Thyroid gland (tissue), 4 donors: Measurements from ENCODE around the gene KIF13A.
"Not testable (repeated sequence)": the region's sequence is repeated elsewhere in the genome, so short reads cannot be mapped to it uniquely, and the experiment has no call there.

Experiments used
- POLR2A ChIP-seq, 2 donors: fragments of 450-650 bp; IDR thresholded peaks; one replicate each; pipeline ENCODE4 v1.6.1; 2017; ENCODE audit warnings: antibody characterized with exemption in 2 of 2, mild to moderate bottlenecking in 2 of 2, moderate library complexity in 1 of 2
- TF ChIP-seq, protein P1 (sequence below), 6 experiments: fragments of 200-600 bp in 3 of 6; fragments of 450-650 bp in 3 of 6; sonication (generic) in 3 of 6; IDR thresholded peaks; one replicate each; pipeline ENCODE4 v1.5.1; 2016 to 2019; ENCODE audit warnings: antibody characterized with exemption in 6 of 6, mild to moderate bottlenecking in 2 of 6, inconsistent platforms in 1 of 6, moderate library complexity in 1 of 6

DNA sequence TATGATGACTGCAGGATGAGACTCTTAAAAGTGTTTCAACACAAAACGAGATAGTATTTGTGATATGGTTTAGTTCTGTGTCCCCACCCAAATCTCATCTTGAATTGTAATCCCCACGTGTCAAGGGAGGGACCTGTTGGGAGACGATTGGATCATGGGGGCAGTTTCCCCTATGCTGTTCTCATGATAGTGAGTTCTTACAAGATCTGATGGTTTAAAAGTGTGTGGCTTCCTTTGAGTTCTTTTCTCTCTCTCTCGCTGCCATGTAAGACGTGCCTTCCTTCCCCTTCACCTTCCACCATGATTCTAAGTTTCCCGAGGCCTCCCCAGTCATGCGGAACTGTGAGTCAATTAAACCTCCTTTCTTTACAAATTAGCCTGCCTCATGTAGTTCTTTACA lies 130.2 kb downstream of the KIF13A start:
- TF ChIP-seq POLR2A (IDR thresholded peaks at IDR 0.05), result not testable (repeated sequence)
- TF ChIP-seq, protein P1, sequence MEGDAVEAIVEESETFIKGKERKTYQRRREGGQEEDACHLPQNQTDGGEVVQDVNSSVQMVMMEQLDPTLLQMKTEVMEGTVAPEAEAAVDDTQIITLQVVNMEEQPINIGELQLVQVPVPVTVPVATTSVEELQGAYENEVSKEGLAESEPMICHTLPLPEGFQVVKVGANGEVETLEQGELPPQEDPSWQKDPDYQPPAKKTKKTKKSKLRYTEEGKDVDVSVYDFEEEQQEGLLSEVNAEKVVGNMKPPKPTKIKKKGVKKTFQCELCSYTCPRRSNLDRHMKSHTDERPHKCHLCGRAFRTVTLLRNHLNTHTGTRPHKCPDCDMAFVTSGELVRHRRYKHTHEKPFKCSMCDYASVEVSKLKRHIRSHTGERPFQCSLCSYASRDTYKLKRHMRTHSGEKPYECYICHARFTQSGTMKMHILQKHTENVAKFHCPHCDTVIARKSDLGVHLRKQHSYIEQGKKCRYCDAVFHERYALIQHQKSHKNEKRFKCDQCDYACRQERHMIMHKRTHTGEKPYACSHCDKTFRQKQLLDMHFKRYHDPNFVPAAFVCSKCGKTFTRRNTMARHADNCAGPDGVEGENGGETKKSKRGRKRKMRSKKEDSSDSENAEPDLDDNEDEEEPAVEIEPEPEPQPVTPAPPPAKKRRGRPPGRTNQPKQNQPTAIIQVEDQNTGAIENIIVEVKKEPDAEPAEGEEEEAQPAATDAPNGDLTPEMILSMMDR (IDR thresholded peaks at IDR 0.05), result not testable (repeated sequence)
